Ovary (tissue), 3 donors: Measurements from ENCODE around the gene TMEM14A.

Source experiments
- CTCF ChIP-seq, 3 donors: fragments of 450-650 bp in 2 of 3; fragments of 200-600 bp in 1 of 3; IDR thresholded peaks; one replicate each; pipeline versions ENCODE4 v1.5.1 to v1.8.0; 2016 to 2022; ENCODE audit warnings: antibody characterized with exemption in 3 of 3, mild to moderate bottlenecking in 1 of 3
- EP300 ChIP-seq: sonication (generic); formaldehyde crosslinking; IDR thresholded peaks from one replicate; pipeline ENCODE4 v1.6.1; 2017; ENCODE audit warnings: antibody characterized with exemption
- POLR2A ChIP-seq: fragments of 450-650 bp; IDR thresholded peaks from one replicate; pipeline ENCODE4 v1.6.1; 2017; ENCODE audit warnings: antibody characterized with exemption, mild to moderate bottlenecking, moderate library complexity
- donor health status: DM: no; HTN: no; CAD: no.

- TF ChIP-seq CTCF (IDR thresholded peaks at IDR 0.05) (no peak), POLR2A (no peak), EP300 (no peak)
Observed at GRCh38 chr6:52641826-52642225, 29.1 kb upstream of the TMEM14A start.
